ENCODE results near the gene OR10P1.

OR10P1 gene

DNA sequence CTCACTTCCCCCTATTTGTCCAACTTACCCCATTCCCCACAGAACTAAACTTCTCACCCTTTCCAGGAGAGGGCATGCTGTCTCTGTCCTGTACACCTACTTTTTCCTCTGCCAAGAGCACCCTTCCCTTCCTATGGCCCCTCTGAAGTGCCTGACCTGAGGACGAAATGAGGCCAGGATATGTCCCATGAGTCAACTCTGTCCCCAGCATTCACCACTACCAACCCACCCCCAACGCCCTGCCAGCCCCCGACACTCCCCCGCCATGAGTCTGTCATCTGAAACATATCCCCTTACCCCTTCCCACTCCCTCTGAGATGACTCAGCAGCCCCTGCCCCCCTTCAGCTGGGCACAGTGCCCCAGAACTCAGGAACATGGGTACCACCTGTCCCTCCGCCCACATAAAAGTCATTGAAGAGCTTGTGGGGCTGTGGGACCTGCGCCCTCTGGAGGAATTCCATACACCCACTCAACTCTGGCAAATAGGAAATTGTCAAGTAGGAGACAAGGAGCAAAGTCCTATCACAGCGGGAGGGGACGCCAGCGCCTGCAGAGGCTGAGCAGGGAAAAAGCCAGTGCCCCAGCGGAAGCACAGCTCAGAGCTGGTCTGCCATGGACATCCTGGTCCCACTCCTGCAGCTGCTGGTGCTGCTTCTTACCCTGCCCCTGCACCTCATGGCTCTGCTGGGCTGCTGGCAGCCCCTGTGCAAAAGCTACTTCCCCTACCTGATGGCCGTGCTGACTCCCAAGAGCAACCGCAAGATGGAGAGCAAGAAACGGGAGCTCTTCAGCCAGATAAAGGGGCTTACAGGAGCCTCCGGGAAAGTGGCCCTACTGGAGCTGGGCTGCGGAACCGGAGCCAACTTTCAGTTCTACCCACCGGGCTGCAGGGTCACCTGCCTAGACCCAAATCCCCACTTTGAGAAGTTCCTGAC lies 44.7 kb downstream of the OR10P1 start:
- no peak for DNase-seq (ENCODE audit: low read depth)
- no peak overlapping the region for H3K4me3 ChIP-seq (ENCODE audit: control insufficient read depth, low read depth, low read length)
- TF ChIP-seq, protein P1, sequence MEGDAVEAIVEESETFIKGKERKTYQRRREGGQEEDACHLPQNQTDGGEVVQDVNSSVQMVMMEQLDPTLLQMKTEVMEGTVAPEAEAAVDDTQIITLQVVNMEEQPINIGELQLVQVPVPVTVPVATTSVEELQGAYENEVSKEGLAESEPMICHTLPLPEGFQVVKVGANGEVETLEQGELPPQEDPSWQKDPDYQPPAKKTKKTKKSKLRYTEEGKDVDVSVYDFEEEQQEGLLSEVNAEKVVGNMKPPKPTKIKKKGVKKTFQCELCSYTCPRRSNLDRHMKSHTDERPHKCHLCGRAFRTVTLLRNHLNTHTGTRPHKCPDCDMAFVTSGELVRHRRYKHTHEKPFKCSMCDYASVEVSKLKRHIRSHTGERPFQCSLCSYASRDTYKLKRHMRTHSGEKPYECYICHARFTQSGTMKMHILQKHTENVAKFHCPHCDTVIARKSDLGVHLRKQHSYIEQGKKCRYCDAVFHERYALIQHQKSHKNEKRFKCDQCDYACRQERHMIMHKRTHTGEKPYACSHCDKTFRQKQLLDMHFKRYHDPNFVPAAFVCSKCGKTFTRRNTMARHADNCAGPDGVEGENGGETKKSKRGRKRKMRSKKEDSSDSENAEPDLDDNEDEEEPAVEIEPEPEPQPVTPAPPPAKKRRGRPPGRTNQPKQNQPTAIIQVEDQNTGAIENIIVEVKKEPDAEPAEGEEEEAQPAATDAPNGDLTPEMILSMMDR (IDR thresholded peaks at IDR 0.05; ENCODE audit: control insufficient read depth, insufficient read depth, low read depth, low read length, missing control alignments), result peak; percentile 41

DNA sequence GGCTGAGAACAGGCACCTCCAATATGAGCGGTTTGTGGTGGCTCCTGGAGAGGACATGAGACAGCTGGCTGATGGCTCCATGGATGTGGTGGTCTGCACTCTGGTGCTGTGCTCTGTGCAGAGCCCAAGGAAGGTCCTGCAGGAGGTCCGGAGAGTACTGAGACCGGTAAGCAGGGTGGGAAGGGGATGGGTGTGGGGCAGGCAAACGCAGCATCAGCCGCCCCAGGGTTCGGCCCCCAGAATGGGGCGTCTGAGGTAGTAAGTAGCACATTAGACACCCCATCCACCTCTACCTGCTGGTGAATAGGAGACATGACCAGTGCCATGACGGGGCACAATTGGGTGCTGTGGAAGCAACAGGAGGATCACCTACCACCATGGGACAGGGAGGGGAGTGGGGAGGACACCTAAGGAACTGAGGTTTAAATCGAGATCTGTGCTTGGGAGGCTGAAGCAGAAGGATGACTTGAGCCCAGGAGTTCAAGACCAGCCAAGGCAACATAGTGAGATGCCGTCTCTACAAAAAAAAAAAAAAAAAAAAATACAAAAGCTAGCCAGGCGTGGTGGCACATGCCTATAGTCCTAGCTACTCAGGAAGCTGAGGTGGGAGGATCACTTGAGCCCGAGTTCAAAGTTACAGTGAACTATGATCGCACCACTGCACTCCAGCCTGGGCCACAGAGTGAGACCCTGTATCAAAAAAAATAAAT lies 45.5 kb downstream of the OR10P1 start:
- no peak overlapping the region for H3K4me3 ChIP-seq (ENCODE audit: control insufficient read depth, low read depth, low read length)
- TF ChIP-seq, protein P1 (IDR thresholded peaks at IDR 0.05; ENCODE audit: control insufficient read depth, insufficient read depth, low read depth, low read length, missing control alignments), result no peak
- DNase-seq (ENCODE audit: low read depth), result no peak

DNA sequence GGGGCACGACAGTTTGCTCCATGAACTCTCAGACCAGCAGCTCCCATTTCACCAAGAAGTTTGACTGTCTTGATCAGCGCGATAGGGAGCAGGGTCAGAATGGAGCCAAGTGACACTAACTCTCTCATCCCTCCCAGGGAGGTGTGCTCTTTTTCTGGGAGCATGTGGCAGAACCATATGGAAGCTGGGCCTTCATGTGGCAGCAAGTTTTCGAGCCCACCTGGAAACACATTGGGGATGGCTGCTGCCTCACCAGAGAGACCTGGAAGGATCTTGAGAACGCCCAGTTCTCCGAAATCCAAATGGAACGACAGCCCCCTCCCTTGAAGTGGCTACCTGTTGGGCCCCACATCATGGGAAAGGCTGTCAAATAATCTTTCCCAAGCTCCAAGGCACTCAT lies 47.0 kb downstream of the OR10P1 start:
- DNase-seq (ENCODE audit: low read depth), result no peak
- H3K4me3 ChIP-seq (ENCODE audit: control insufficient read depth, low read depth, low read length), result no peak overlapping the region
- TF ChIP-seq, protein P1 (IDR thresholded peaks at IDR 0.05; ENCODE audit: control insufficient read depth, insufficient read depth, low read depth, low read length, missing control alignments), result no peak

DNA sequence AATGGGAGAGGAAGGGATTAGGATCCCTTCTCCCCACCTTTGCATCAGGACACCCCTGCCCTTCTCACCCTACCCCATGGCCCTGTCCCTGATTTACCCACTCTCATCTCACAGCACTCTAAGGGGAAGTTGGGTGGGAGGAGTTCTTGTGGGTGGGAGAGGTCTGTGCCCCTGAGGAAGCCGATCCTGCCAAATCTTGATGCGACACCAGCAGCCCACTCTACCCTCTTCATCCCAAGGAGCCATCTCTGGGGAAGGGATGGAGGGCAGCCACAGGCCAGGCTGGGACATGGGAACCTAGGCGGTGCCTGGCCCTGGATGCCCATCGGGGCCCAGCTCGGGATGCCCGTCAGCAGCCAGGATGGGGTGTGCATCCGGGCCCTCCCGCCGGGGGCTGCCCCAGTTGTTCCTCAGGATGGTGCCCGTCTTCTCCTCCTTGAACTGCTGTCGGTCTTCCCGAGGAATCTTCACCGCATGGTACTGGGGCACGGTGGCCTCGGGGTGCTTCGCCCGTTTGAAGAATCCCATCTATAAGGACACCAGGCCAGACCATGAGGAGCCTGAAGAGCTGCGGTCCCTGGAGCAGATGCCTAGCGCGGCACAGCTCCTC lies 48.2 kb downstream of the OR10P1 start:
- no peak for DNase-seq (ENCODE audit: low read depth)
- TF ChIP-seq, protein P1 (IDR thresholded peaks at IDR 0.05; ENCODE audit: control insufficient read depth, insufficient read depth, low read depth, low read length, missing control alignments), result no peak

DNA sequence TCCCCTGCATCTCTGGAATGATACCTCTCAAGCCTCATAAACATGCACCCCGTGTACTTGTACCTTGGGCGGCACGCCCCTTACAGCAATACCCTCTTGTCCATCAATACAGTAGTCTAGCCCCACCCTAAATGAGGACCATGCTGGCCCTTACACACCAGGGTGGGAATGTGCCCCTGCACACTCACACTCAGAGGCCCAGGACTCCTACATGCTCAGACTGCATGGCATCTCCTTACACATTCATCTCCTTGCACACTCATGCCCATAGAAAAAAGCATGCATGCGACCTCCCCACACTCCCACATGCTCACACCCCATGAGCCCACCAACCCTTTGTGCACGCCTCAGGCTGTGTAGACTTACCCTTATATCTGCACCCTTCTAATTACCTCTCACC lies 49.0 kb downstream of the OR10P1 start:
- TF ChIP-seq, protein P1 (IDR thresholded peaks at IDR 0.05; ENCODE audit: control insufficient read depth, insufficient read depth, low read depth, low read length, missing control alignments), result no peak
- H3K4me3 ChIP-seq (ENCODE audit: control insufficient read depth, low read depth, low read length), result no peak overlapping the region
- no peak for DNase-seq (ENCODE audit: low read depth)

More for the DNA sequence above, 48.2 kb downstream of the OR10P1 start:
- H3K4me3 ChIP-seq (ENCODE audit: control insufficient read depth, low read depth, low read length), result no peak overlapping the region

DNA sequence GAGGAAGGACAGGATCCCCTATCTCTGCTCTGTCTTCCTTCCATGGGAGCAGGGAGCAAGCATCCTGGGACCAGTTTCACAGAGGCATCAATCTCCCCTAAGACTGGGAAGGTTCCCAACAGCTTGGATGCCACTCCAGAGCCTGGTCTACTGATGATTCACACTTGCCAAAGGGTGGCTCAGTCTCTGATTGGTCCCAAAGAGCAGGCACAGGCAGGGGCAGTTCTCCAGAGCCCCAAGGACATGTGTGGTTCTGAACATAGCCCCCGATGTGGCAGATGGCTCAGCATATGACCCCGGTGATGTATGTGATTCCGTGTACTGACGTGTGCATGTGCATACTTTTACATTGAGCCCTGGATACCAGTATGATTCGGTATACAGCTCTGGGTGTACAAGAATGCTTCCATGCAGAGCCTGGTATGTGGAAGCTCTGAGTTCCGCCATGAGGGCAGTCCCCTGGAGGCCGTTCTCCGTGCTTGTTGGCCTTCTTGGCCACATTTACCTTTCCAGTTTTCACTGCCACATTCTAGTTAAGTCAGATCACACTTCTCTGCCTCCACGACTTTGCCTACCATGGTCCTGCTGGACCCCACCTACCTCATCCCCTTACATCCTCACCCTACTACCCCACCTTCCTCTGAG lies 49.8 kb downstream of the OR10P1 start:
- DNase-seq (ENCODE audit: low read depth), result no peak
- H3K4me3 ChIP-seq (ENCODE audit: control insufficient read depth, low read depth, low read length), result no peak overlapping the region
- TF ChIP-seq, protein P1 (IDR thresholded peaks at IDR 0.05; ENCODE audit: control insufficient read depth, insufficient read depth, low read depth, low read length, missing control alignments), result no peak

All from AG09309 (cell line).